HPDE6-E6E7 (cell line): ENCODE data around the gene GMEB2.

Experiments used
- DNase-seq: peaks from one replicate; pipeline ENCODE4 v3.0.0; 2011; ENCODE audit warnings: missing footprints; ENCODE audit errors: extremely low spot score

Gene GMEB2

GRCh38 chr20:63545814-63546213 lies 81.1 kb downstream of the GMEB2 start:
- DNase-seq: no peak

GRCh38 chr20:63544958-63545516 lies 81.9 kb downstream of the GMEB2 start:
- peak; percentile 98 for DNase-seq

GRCh38 chr20:63544241-63544957 lies 82.5 kb downstream of the GMEB2 start:
- no peak for DNase-seq

- no peak for DNase-seq
Measured at GRCh38 chr20:63543733-63544132, 83.2 kb downstream of the GMEB2 start.

GRCh38 chr20:63543131-63543530 lies 83.8 kb downstream of the GMEB2 start:
- no peak for DNase-seq

- no peak for DNase-seq
Measured at GRCh38 chr20:63542696-63543095, 84.2 kb downstream of the GMEB2 start.

GRCh38 chr20:63542031-63542559 lies 84.8 kb downstream of the GMEB2 start:
- DNase-seq: no peak

GRCh38 chr20:63541371-63541770 lies 85.5 kb downstream of the GMEB2 start:
- no peak for DNase-seq

GRCh38 chr20:63540417-63541186 lies 86.3 kb downstream of the GMEB2 start:
- DNase-seq: no peak

GRCh38 chr20:63539441-63540370 lies 87.2 kb downstream of the GMEB2 start:
- DNase-seq: no peak

GRCh38 chr20:63539092-63539430 lies 87.8 kb downstream of the GMEB2 start:
- no peak for DNase-seq

- DNase-seq: peak; percentile 95
Measured at GRCh38 chr20:63538204-63539091, 88.5 kb downstream of the GMEB2 start.
